HG02610 (cell line): ENCODE measurements around the gene RAB12.
"Not testable (repeated sequence)": the region's sequence is repeated elsewhere in the genome, so short reads cannot be mapped to it uniquely, and the experiment has no call there.

Experiments
- ATAC-seq: cut with Tn5 transposase; IDR thresholded peaks from one replicate; pipeline ENCODE4 v1.9.1; 2021; ENCODE audit warnings: mild to moderate bottlenecking, moderate library complexity; ENCODE audit not compliant: unreplicated experiment

The RAB12 gene, protein sequence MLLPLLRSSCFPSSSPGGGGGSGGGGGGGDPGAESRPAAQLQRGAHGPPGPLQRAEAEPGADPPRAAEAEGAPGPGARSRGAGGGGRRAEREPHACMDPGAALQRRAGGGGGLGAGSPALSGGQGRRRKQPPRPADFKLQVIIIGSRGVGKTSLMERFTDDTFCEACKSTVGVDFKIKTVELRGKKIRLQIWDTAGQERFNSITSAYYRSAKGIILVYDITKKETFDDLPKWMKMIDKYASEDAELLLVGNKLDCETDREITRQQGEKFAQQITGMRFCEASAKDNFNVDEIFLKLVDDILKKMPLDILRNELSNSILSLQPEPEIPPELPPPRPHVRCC

DNA sequence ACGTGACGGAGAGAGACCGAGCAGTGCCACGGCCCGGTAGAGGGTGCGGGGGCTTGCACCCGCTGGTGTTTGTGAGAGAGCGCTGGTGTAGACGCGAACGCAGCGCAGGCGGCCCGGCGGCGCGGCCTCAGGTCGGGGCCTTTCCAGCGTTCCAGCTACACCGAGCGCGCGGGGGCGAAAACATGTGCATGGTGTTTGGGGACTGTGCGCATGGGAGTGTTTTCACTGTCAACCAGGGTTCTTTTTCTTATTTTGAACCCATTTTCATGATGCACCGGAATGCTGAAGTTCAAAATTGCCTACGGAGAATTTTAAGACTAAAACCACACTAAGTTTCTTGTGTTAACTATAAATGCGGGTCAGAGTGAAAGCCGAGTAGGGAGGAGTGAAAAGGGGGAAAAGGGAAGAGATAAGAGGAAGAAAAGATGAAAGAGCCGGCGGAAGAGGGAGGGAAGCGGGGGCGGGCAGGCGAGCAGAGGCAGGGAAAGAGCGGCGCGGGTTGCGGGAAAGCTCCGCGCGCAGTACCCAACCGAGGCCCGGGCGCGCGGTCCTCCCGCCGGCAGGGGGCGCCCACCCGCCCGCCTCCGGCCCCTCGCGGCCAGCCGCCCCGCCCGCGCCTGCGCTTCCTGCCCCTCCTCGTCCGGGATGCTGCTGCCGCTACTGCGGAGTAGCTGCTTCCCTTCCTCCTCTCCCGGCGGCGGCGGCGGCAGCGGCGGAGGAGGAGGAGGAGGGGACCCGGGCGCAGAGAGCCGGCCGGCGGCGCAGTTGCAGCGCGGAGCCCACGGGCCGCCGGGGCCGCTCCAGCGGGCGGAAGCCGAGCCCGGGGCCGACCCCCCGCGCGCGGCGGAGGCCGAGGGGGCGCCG lies at the start of gene RAB12:
RAB12 (plus strand) TSS at position 643 of the 864 bp plus-strand sequence; CDS start at position 646, 3 bp downstream.
- ATAC-seq: peak; percentile 62

DNA sequence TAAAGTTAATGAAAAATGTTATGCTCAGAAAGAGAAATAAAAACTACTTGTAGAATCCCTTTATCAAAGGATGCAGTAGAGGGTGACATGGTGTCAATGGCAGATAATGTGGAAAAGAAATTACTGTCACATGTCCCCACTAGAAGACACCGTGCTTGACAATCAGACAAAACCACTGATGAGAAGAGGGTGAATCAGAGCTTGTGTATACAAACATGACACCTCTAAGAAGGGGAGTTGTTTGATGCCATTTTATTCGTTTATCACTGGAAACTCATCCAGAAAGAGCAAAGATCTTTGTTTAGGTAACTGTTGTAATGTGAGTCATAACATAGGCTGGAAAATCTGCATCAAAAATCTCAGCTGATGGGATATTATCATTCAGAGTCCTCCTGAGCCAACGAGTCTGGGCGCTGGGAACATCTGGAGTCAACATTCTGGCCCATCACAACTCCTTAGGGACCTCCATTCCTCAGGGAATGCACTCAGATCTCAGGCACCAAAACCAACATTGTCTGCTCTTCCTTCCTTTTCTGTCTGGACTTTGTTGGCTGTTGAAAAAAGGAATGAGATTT lies 49.5 kb upstream of the RAB12 start:
- ATAC-seq: no peak

DNA sequence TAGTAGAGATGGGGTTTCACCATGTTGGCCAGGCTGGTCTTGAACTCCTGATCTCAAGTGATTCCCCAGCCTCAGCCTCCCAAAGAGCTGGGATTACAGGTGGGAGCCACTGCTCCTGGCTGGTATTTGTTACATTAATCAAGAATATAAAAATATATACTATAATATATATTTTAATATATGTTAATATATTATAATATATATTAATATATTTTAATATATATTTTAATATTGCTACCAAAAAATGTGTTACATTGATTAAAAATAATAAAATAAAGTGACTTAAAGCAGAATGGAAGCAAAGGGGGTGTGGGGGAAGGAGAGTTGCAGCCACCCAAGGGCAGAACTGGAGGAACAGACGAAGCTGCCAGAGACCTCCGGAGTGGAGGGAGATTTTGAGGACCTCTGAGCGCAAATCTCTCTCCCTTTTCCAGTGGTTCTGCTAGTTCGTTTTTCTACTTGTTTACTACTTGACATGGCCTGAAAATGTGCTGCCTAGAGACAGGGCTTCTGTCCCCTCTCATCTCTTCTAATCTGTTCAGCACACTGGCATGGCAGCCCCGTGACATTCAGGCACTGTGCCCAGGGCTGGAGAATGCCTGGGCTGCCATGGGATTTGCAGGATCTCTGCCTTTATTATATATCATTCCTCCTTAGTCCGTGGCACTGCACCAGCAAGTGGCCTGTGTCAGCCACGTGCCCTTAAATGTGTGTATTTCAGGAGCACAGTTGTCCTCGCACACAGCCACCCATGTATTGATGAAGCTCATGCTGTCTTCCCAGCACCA lies 47.9 kb upstream of the RAB12 start:
- no peak for ATAC-seq

DNA sequence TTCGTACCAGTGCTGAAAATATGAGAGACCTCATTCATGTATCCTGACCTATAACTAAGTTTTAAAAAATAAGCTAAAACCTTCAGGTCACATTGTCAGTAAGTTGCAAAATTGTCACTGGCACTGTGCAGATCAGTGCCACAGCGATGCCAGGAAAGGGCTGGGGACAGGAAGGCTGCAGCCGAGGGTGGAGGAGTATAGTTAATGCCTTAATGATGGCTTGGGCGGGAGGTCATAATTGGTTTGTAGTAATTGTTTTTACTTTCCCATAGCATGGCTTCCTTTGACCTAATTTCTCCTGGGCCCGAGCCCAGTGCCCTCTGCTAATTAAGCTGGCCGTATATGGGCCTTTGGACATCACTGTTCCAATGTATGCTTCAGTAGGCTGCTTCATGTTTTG lies 47.2 kb upstream of the RAB12 start:
- no peak for ATAC-seq

DNA sequence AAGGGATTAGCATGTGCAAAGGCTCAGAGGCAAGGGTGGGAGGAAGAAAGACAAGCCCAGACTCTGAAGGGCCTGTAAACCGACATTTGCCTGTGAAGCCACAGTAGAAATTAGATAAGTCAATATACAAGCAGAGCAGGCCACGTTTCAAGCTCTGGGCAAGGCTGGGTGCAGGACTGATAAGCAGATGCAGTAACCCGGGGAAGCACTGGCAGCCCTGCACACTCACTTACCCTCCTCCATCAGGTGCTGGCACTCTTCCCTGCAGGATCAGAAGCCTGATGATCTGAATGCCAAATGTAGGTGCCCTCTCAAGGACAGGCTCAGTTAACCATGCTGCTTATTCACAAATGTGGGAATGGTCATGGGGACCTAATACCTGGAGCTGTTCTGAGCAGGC lies 46.3 kb upstream of the RAB12 start:
- no peak for ATAC-seq

DNA sequence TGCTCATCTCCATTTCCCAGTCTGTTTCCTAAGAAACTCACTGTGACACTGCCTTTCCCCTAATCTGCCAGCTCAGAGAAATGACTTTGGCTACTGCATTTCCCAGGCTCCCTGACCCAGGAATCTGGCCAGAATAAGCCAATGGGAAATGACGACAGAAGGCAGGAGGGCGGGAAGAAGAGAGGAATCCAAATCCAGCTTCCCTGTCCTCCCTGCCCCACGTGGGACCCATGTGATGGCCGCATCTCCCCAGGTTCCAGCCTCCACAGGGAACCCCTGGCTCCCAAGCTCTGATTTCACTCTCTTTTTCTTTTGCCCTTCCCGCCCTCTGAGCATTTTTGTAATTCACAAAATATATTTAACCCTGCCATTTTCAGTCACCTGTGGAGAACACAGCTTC lies 37.8 kb upstream of the RAB12 start:
- no peak for ATAC-seq

DNA sequence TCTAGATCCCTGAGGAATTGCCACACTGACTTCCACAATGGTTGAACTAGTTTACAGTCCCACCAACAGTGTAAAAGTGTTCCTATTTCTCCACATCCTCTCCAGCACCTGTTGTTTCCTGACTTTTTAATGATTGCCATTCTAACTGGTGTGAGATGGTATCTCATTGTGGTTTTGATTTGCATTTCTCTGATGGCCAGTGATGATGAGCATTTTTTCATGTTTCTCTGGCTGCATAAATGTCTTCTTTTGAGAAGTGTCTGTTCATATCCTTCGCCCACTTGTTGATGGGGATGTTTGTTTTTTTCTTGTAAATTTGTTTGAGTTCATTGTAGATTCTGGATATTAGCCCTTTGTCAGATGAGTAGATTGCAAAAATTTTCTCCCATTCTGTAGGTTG lies 35.5 kb upstream of the RAB12 start:
- not testable (repeated sequence) for ATAC-seq

DNA sequence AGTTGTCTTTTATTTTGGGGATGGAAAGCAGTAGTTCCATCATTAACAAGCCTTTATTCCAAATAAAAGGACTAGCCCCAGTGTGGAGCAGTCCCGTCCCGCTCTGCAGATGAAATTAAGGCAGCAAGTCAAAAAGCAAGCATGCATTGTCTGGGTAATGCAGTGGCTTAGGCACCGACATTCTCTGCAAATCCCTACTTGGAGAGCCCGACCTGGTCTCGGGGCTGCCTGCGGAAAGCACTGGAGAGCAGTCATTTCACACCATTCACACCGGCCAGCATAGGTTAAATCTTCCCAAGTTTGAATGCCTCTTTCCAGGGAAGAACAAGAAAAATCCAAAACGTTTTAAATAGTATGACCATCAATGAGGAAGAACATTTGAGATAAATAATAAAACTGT lies 24.4 kb upstream of the RAB12 start:
- ATAC-seq: no peak

DNA sequence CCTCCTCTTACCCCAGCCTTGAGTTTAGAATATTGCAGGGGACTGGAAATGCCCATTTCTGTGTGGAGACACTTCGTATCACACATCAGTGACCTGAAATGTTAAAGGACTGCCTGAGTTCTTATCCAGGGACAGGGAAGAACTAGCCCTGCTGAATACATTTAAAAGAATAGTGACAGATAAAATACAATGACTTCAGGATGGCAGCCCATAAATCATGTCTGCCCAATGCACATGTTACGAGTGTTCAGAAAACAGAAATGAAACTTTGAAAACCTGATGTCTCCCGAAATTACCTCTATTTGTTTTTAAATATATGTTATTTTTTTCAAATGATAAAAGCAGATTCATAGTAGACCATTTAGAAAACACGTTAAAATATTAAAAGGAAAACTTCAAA lies 22.3 kb upstream of the RAB12 start:
- no peak for ATAC-seq

DNA sequence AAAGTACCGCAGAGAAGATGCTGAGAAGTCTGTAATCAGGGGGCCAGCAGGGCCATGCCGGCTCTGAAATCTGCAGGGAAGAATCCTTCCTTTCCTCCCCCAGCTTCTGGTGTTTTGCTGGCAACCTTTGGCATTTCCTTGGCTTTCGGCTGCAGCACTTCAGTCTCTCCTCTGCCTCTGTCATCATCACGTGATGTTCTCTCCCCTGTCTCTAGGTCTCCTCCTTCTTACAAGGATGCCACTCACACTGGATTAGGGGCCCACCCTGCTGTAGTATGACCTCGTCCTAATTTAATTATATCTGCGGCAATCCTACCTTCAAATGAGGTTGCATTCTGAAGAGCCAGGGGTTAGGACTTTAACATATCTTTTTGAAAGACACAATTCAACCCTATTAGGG lies 13.8 kb upstream of the RAB12 start:
- ATAC-seq: no peak

DNA sequence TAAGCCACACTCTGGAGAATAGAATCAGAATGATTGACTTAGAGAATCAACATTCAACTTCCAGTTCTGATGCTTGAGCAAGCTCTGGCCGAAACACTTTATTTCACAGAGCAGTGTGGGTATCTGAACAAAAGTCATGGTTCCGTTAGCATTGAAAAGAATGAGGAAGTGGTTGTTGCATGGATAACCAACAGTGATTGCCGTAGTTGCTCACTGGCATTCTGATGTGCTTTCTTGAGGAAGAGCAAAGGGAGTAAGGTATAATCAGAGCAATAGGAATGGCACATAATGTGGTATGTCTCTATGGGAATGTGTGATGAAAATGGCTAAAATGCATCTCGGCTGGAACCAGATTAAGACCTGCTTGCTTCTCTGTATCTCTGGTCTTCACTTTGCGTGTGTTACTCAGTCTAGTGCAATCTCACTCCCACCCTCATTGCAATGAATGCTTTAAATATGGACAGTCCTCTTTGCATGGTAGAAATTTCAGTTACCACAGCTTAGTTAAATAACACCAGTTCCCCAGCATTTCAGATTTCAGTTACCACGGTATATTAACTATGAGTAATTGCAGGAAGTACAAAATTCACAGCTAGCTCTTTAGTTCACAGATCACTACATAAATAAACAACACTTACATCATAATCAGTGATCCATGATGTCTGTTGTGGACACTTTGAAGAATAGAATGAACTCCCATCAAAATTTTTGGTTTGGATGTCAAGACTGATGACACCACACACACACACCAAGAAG lies 7.8 kb upstream of the RAB12 start:
- peak; percentile 67 for ATAC-seq

DNA sequence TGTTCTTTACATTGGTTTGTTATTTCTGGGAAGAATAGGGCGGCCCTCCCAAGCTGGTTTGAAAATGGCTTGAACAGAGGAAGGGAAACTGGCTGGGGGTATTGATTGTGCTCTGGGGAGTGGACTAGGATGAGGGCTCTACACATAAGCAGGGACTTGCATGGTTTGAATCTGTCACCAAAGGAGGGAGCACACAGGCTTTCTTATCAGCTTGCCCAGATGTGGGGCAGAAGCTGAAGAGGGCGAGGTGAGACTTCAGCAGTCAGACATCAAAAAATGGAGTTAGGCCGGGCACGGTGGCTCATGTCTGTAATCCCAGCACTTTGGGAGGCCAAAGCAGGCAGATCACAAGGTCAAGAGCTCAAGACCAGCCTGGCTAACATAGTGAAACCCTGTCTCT lies 7.2 kb upstream of the RAB12 start:
- peak; percentile 22 for ATAC-seq

DNA sequence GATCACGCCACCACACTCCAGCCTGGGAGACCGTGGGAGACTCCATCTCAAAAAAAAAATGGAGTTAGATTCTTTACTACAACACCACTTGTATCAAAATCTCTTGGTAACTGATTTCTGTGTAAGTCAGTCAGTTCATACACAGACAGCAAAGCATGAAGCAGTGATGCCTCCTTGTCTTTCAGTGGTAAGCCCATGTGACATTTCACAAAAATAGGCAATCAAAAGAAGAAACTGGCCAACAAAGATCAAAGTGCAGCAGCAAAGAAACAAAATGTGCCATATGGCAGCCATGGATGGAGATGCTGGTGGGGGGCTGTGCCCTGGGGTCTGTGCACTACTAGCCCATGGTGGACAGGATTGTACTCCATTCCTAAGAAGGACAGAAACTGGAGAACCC lies 6.7 kb upstream of the RAB12 start:
- ATAC-seq: no peak

DNA sequence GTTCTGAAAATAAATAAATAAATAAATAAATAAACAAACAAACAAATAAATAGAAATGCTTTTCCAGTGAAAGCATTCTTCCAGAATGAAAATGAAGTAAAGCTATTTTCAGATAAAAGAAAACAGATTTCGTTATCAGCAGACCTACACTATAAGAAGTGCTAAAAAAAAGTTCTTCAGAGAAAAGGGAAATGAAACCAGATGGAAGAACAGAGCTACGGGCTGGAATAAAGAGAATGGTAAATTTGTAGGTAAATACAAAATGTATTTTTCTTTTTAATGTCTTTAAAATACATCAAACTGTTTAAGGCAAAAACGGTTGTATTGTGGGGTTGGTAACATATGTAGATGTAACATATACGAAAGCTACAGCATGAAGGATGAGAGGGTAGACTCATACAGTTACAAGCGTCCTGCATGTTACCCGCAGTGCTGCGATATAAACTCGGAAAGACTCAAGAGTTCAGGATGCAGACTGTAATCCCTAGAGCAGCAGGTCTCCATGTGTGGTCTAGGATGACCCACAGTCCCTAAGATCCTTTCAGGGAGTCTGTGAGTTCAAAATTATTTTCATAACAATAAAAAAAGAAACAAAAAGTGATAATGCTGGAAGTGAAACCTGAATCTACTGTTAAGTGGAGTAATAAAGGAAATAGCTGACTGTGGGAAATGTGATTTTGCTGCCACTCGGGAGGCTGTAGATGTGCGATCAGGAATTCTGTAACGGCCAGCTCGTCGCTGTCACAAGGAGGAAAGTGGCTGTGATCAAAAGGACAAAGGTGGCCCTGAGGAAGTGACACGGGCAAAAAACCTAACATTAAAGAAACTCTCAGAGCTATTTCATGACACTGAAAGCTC lies 5.3 kb upstream of the RAB12 start:
- no peak for ATAC-seq

DNA sequence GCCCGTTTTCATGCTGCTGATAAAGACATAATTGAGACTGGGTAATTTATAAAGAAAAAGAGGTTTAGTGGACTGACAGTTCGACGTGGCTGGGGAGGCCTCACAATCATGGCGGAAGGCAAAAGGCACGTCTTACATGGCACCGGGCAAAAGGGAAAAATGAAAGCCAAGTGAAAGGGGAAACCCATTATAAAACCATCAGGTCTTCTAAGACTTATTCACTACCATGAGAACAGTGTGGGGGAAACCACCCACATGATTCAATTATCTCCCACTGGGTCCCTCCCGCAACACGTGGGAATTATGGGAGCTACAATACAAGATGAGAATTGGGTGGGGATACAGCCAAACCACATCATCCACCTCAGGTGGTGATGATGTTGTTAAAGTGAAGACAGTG lies 3.3 kb upstream of the RAB12 start:
- ATAC-seq: no peak

DNA sequence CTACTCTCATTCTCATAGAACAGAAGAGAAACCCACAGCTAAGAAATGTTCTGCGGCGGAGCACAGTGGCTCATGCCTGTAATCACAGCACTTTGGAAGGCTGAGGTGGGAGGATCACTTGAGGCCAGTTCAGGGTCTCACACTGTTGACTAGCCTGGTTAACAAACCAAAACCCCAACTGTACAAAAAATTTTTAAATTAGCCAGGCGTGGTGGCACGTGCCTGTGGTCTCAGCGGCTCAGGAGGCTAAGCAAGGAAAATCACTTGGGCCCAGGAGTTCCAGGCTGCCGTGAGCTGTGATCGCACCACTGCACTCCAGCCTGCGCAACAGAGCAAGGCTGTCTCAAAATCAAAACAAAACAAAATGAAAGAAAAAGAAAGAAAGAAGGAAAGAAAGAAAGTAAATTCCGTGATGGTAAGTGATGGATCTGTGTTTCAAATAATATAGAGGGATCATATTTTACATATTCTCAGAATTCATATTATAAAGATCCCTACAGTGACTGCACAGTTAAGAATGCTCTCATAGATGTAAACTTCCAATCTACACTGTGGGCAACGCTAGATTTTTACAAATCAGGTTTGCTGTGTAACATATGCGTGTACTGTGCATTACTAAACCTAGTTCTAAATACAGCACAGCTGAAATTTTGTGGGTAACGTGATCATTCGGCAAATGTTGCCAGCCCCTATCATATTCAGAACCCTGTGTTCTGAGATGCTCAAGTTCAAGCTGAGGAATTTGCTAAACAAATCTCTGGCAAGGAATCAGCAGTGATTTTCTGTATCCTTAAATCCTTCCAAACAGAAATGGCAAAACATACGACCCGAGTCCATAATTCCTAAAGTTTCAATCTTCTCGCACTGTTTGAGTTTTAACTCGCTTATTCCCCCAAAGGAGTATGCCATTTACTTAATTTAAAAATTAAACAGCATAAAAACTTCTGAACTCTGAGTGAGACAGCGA lies 1.2 kb upstream of the RAB12 start:
- ATAC-seq: peak; percentile 44

DNA sequence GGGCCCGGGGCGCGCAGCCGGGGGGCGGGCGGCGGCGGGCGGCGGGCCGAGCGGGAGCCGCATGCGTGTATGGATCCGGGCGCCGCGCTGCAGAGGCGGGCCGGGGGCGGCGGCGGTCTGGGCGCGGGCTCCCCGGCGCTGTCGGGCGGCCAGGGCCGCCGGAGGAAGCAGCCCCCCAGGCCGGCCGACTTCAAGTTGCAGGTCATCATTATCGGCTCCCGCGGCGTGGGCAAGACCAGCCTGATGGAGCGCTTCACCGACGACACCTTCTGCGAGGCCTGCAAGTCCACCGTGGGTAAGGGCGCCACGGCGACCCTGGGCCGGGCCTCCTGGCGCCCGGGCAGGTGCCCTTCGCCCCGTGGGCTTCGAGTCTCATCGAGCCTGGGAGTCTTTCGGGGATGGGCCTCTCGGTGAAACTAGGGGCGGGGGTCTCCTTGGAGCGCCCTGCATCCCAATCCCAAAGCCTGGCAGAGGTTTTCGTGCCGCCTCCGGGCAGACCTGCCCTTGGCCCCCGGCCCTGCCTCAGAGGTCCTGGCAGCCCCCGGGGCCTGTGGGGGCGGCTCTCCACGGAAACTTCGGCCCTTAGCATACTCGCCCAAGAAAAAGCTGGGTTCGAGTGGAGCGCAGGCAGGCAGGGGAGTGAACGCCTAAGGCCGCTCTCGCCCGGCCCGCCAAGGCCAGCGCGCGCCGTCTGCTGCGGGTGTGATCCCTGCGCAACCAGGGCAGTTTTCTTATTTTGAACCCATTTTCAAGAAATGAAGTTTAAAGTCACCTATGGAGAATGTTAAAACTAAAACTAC lies 622 bp downstream of the RAB12 start:
- peak; percentile 4 for ATAC-seq
